Measurements from ENCODE around the gene BHLHA15. TPM values are rescaled to one million over a fixed set of nuclear protein-coding genes. Genes with fewer than 3 reads are reported as not detected.

Gene BHLHA15
- total RNA-seq, 1 experiment from 2014 or later, result 1.8 TPM

DNA sequence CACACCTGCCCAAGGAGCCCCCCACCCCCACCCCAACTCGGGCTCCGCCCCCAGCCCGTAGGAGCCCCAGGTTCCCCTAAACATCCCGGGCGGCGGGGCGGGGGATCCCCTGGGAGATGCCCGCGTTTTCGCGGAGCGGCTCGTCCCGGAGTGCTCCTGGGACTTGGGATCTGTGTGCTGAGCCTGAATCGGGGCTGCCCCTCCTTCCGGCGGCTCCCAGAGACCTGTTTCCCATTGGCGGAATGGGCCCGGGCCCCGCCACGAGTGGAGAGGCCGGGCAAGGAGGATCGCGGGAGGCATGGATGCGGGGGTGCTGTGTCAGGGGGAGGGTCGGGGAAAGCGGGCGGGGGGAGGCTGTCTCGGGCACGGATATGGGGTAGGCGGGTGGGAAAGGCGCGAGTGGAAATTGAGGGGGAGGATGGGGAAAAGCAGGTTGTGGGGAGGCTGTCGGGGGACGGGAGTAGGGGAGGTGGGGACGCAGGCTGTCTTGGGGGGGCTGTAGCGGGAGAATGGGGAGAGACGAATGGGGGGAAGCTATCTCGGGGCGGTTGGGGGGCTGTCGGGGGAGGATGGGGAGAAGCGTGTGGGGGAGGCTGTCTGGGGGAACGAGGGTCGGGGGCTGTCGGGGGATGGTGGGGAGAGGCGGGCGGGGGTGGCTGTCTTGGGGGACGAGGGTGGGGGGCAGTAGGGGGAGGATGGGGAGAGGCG is 572 bp upstream of the BHLHA15 start:
- Mint-ChIP-seq H3K9me3 (ENCODE audit: low read depth, unreplicated experiment) (no peaks in the 10 kb centered on the region), H3K36me3 (ENCODE audit: insufficient read depth, unreplicated experiment) (peaks cover 18% of the 10 kb centered on the region), H3K27me3 (ENCODE audit: unreplicated experiment) (no peaks in the 10 kb centered on the region), H3K4me1 (ENCODE audit: low read depth, unreplicated experiment) (no peaks in the 10 kb centered on the region), H3K4me3 (ENCODE audit: low read depth, unreplicated experiment) (peak overlapping the region; percentile 26), H3K27ac (ENCODE audit: unreplicated experiment) (no peak overlapping the region)
- TF ChIP-seq, protein P1, sequence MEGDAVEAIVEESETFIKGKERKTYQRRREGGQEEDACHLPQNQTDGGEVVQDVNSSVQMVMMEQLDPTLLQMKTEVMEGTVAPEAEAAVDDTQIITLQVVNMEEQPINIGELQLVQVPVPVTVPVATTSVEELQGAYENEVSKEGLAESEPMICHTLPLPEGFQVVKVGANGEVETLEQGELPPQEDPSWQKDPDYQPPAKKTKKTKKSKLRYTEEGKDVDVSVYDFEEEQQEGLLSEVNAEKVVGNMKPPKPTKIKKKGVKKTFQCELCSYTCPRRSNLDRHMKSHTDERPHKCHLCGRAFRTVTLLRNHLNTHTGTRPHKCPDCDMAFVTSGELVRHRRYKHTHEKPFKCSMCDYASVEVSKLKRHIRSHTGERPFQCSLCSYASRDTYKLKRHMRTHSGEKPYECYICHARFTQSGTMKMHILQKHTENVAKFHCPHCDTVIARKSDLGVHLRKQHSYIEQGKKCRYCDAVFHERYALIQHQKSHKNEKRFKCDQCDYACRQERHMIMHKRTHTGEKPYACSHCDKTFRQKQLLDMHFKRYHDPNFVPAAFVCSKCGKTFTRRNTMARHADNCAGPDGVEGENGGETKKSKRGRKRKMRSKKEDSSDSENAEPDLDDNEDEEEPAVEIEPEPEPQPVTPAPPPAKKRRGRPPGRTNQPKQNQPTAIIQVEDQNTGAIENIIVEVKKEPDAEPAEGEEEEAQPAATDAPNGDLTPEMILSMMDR (IDR thresholded peaks at IDR 0.05; ENCODE audit: unreplicated experiment), result no peak
- no TSS peak for BruUV-seq (replicated peaks)
- no peak for DNase-seq
- CTCF ChIA-PET, result no interaction called here
- intact Hi-C loops (cut with micrococcal nuclease; ENCODE audit: unreplicated experiment), result no loop called here

DNA sequence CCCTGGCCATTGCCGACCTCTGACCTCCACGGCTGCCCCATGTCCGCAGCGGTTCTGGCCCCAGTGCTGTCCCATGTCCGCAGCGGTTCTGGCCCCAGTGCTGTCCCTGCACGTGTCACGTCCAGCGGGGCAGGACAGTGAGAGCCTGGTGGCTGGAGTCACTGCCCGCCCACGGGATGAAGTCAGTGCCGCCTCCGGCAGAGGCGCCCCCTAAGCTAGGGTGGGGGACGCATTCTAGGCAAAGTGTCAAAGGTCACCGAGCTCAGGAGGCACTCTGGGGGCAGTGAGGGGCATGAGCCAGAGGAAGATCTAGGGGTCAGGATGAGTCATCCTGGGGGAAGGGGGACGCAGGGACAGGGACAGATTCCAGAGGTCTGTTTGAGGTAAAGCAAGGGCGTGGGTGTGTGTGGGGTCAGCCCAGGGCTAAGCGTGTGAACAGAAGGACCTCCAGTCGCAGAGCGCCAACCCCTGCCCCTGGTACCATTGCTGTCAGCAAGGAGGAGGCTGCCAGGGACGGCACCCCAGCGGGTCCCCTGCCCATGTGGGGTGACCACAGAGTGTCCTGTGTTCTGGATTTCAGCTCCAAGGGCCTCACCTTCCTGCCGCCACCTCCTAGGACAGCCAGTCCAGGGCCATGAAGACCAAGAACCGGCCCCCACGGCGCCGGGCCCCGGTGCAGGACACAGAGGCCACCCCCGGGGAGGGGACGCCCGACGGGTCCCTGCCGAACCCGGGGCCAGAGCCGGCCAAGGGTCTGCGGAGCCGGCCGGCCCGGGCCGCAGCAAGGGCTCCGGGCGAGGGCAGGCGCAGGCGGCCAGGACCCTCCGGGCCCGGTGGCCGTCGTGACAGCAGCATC is 665 bp downstream of the BHLHA15 start:
- no peak for DNase-seq
- CTCF ChIA-PET, result interaction anchor here (0.6 kb wide), 1 partner anchor 65 kb away, joined by 3 read pairs; no protein-coding TSS in a partner anchor
- no peak overlapping the region for H3K27ac Mint-ChIP-seq (ENCODE audit: unreplicated experiment)
- H3K4me3 Mint-ChIP-seq (ENCODE audit: low read depth, unreplicated experiment), result peak overlapping the region; percentile 65
- intact Hi-C loops (cut with micrococcal nuclease; ENCODE audit: unreplicated experiment), result no loop called here
- H3K27me3 Mint-ChIP-seq (ENCODE audit: unreplicated experiment), result no peaks in the 10 kb centered on the region
- no peaks in the 10 kb centered on the region for H3K4me1 Mint-ChIP-seq (ENCODE audit: low read depth, unreplicated experiment)
- H3K36me3 Mint-ChIP-seq (ENCODE audit: insufficient read depth, unreplicated experiment), result peaks cover 15% of the 10 kb centered on the region
- no peaks in the 10 kb centered on the region for H3K9me3 Mint-ChIP-seq (ENCODE audit: low read depth, unreplicated experiment)
- no TSS peak for BruUV-seq (replicated peaks)
- TF ChIP-seq, protein P1 (IDR thresholded peaks at IDR 0.05; ENCODE audit: unreplicated experiment), result no peak

DNA sequence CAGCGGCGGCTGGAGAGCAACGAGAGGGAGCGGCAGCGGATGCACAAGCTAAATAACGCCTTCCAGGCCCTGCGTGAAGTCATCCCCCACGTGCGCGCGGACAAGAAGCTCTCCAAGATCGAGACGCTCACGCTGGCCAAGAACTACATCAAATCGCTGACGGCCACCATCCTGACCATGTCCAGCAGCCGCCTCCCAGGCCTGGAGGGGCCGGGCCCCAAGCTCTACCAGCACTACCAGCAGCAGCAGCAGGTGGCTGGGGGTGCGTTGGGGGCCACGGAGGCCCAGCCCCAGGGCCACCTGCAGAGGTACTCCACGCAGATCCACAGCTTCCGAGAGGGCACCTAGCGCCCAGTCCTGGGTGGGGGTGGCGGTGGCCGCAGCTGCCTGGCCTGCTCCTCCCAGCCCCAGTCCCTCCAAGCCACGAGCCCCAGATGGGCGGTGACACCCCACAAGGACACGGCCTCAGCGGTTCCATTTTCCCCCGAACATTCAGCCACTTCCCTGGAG is 1.3 kb downstream of the BHLHA15 start:
- no TSS peak for BruUV-seq (replicated peaks)
- H3K27ac Mint-ChIP-seq (ENCODE audit: unreplicated experiment), result no peak overlapping the region
- CTCF ChIA-PET, result no interaction called here
- TF ChIP-seq, protein P1 (IDR thresholded peaks at IDR 0.05; ENCODE audit: unreplicated experiment), result no peak
- H3K27me3 Mint-ChIP-seq (ENCODE audit: unreplicated experiment), result no peaks in the 10 kb centered on the region
- peaks cover 12% of the 10 kb centered on the region for H3K36me3 Mint-ChIP-seq (ENCODE audit: insufficient read depth, unreplicated experiment)
- no peak overlapping the region for H3K4me3 Mint-ChIP-seq (ENCODE audit: low read depth, unreplicated experiment)
- no peaks in the 10 kb centered on the region for H3K4me1 Mint-ChIP-seq (ENCODE audit: low read depth, unreplicated experiment)
- intact Hi-C loops (cut with micrococcal nuclease; ENCODE audit: unreplicated experiment), result no loop called here
- DNase-seq, result no peak
- no peaks in the 10 kb centered on the region for H3K9me3 Mint-ChIP-seq (ENCODE audit: low read depth, unreplicated experiment)

DNA sequence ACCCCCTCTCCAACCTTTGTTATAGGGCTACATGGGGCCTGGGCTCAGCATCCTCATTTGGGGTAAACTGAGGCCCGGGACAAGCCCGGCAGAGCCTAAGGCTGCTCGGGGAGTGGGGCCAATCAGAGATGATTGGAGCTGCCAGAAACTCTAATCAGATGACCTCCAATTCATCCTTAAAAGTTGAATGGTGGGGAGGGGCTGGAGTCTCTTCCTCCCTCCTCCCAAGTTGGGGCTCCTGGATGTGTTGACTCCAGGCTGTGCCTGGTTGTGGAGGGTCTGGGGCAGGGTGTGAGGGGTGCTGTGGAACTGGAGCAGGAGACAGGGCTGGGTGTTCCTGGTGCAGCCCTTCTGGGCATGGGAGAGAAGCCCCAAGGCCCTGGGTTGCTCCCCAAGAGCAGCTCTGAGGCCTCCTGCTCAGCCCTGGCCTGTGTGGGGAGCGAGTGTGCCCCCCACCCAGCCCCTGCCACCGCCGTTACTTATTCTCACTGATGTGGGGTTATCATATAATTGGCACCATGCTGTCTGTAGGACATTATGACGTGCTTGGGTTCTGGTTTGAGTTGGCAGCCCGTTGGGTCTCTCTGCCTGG is 2.2 kb downstream of the BHLHA15 start:
- Mint-ChIP-seq H3K36me3 (ENCODE audit: insufficient read depth, unreplicated experiment) (peaks cover 12% of the 10 kb centered on the region), H3K4me1 (ENCODE audit: low read depth, unreplicated experiment) (peaks cover under 1% of the 10 kb centered on the region), H3K9me3 (ENCODE audit: low read depth, unreplicated experiment) (no peaks in the 10 kb centered on the region), H3K4me3 (ENCODE audit: low read depth, unreplicated experiment) (no peak overlapping the region), H3K27me3 (ENCODE audit: unreplicated experiment) (no peaks in the 10 kb centered on the region), H3K27ac (ENCODE audit: unreplicated experiment) (no peak overlapping the region)
- no peak for DNase-seq
- intact Hi-C loops (cut with micrococcal nuclease; ENCODE audit: unreplicated experiment), result no loop called here
- TF ChIP-seq, protein P1 (IDR thresholded peaks at IDR 0.05; ENCODE audit: unreplicated experiment), result no peak
- CTCF ChIA-PET, result no interaction called here
- no TSS peak for BruUV-seq (replicated peaks)
